ENCODE results near the gene SIGLEC1.

SIGLEC1 gene

DNA sequence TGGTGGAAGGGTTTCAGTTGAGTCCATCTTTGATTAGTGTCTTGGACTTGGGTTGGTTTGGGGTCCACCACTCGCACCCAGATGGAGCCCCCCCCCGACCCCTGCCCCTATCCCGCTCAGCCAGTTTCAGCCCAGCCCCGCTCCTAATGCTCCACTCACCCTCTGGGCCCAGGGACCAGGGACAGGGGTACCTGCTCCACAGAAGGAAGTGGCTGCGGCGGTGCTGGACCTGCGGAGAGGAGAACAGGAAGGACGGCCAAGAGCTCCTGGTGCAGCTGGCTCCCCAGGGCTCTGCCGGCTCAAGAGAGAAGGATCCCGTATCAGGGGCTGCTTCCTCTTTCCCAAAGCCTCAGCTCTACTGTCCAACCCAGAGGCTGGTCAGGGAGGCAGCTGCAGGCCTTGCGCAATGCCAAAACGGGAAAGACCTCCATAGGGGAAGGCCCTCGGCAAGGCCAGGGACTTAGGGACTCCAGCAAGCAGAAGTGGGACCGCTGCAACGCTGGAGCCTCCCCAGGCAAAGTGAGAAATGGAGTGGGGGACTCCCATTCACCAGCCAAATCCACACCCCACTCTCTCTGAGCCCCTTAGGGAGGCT, at the start of gene SIGLEC1:
SIGLEC1 (minus strand) TSS at position 322 of the 595 bp plus-strand sequence. CDS start 5,472 bp downstream, outside the sequence.
- no peak for ATAC-seq
- TF ChIP-seq OSR1 (CRISPR knock-in tag; IDR thresholded peaks at IDR 0.05), result no peak

DNA sequence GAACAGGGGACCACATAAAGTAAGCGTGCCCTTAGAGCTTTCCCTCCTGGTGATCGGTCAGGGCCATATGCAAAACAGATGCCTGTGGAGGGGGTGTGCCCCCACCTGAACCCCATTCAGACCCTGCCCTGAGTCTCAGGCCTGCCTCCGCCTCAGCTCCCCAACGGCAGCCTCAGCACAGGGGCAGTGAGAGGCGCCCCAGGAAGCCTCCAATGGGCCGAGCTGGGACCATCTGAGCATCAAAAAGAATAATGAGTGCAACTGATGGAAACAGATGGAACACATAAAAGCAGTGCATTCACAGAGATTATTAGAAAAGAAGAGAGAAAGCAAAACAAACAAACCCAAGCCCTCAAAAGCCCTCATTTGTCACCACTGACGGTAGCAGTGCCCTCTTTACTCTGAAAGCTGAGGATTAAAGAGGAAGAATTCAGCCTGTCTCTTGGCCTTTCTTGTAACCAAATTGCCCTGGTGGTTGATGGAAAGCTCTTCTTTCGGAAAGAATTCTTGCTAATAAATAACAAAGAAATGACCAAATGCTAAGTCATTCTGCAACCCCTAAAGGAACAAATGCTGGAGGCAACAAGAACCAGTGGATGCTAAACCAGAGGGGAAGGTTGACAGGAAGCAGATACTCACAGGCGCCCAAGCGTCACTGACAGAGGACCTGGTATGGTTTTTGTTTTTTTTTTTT, 48.4 kb upstream of the SIGLEC1 start:
- no peak for ATAC-seq
- no peak for TF ChIP-seq RARB (CRISPR knock-in tag; IDR thresholded peaks at IDR 0.05)
- no peak for TF ChIP-seq ZFP3 (CRISPR knock-in tag; IDR thresholded peaks at IDR 0.05)
- no peak for TF ChIP-seq ZC3H10 (CRISPR knock-in tag; IDR thresholded peaks at IDR 0.05)
- no peak for TF ChIP-seq CREB5 (CRISPR knock-in tag; IDR thresholded peaks at IDR 0.05; ENCODE audit: low read depth)
- no peak for TF ChIP-seq ISL1 (CRISPR knock-in tag; IDR thresholded peaks at IDR 0.05)
- no peak for TF ChIP-seq POU6F1 (CRISPR knock-in tag; IDR thresholded peaks at IDR 0.05; ENCODE audit: borderline replicate concordance, low read depth)
- no peak for TF ChIP-seq CSDC2 (CRISPR knock-in tag; IDR thresholded peaks at IDR 0.05)
- no peak for TF ChIP-seq GLIS3 (CRISPR knock-in tag; IDR thresholded peaks at IDR 0.05)
- no peak for TF ChIP-seq TOX (CRISPR knock-in tag; IDR thresholded peaks at IDR 0.05; ENCODE audit: borderline replicate concordance)
- no peak for TF ChIP-seq TCF4 (CRISPR knock-in tag; IDR thresholded peaks at IDR 0.05; ENCODE audit: borderline replicate concordance)
- no peak for TF ChIP-seq ESRRG (CRISPR knock-in tag; IDR thresholded peaks at IDR 0.05)
- no peak for TF ChIP-seq ZFP30 (CRISPR knock-in tag; IDR thresholded peaks at IDR 0.05)
- TF ChIP-seq ZNF8 (CRISPR knock-in tag; IDR thresholded peaks at IDR 0.05), result no peak
- TF ChIP-seq PATZ1 (CRISPR knock-in tag; IDR thresholded peaks at IDR 0.05; ENCODE audit: borderline replicate concordance), result no peak
- TF ChIP-seq ARNTL (CRISPR knock-in tag; IDR thresholded peaks at IDR 0.05; ENCODE audit: borderline replicate concordance, low read depth), result no peak
- TF ChIP-seq, protein P1, sequence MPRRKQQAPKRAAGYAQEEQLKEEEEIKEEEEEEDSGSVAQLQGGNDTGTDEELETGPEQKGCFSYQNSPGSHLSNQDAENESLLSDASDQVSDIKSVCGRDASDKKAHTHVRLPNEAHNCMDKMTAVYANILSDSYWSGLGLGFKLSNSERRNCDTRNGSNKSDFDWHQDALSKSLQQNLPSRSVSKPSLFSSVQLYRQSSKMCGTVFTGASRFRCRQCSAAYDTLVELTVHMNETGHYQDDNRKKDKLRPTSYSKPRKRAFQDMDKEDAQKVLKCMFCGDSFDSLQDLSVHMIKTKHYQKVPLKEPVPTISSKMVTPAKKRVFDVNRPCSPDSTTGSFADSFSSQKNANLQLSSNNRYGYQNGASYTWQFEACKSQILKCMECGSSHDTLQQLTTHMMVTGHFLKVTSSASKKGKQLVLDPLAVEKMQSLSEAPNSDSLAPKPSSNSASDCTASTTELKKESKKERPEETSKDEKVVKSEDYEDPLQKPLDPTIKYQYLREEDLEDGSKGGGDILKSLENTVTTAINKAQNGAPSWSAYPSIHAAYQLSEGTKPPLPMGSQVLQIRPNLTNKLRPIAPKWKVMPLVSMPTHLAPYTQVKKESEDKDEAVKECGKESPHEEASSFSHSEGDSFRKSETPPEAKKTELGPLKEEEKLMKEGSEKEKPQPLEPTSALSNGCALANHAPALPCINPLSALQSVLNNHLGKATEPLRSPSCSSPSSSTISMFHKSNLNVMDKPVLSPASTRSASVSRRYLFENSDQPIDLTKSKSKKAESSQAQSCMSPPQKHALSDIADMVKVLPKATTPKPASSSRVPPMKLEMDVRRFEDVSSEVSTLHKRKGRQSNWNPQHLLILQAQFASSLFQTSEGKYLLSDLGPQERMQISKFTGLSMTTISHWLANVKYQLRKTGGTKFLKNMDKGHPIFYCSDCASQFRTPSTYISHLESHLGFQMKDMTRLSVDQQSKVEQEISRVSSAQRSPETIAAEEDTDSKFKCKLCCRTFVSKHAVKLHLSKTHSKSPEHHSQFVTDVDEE (CRISPR knock-in tag; IDR thresholded peaks at IDR 0.05), result no peak
- TF ChIP-seq PPARA (CRISPR knock-in tag; IDR thresholded peaks at IDR 0.05; ENCODE audit: borderline replicate concordance), result no peak
- no peak for TF ChIP-seq CSRNP3 (CRISPR knock-in tag; IDR thresholded peaks at IDR 0.05)
- TF ChIP-seq ZNF565 (CRISPR knock-in tag; conservative IDR thresholded peaks at IDR 0.05; ENCODE audit: low read depth), result no peak
- TF ChIP-seq ZNF70 (CRISPR knock-in tag; IDR thresholded peaks at IDR 0.05), result no peak

GRCh38 chr20:3759884-3760283, 47.5 kb upstream of the SIGLEC1 start:
- ATAC-seq, result no peak
- no peak for TF ChIP-seq PATZ1 (CRISPR knock-in tag; IDR thresholded peaks at IDR 0.05; ENCODE audit: borderline replicate concordance)
- TF ChIP-seq TCF4 (CRISPR knock-in tag; IDR thresholded peaks at IDR 0.05; ENCODE audit: borderline replicate concordance), result no peak
- TF ChIP-seq SNAI2 (CRISPR knock-in tag; IDR thresholded peaks at IDR 0.05), result no peak
- no peak for TF ChIP-seq RARB (CRISPR knock-in tag; IDR thresholded peaks at IDR 0.05)
- no peak for TF ChIP-seq ZNF70 (CRISPR knock-in tag; IDR thresholded peaks at IDR 0.05)
- no peak for TF ChIP-seq ZNF8 (CRISPR knock-in tag; IDR thresholded peaks at IDR 0.05)
- TF ChIP-seq GLIS3 (CRISPR knock-in tag; IDR thresholded peaks at IDR 0.05), result no peak
- TF ChIP-seq ZFP30 (CRISPR knock-in tag; IDR thresholded peaks at IDR 0.05), result no peak
- TF ChIP-seq ZNF565 (CRISPR knock-in tag; conservative IDR thresholded peaks at IDR 0.05; ENCODE audit: low read depth), result no peak
- no peak for TF ChIP-seq OSR1 (CRISPR knock-in tag; IDR thresholded peaks at IDR 0.05)
- no peak for TF ChIP-seq ARNTL (CRISPR knock-in tag; IDR thresholded peaks at IDR 0.05; ENCODE audit: borderline replicate concordance, low read depth)
- no peak for TF ChIP-seq ISL1 (CRISPR knock-in tag; IDR thresholded peaks at IDR 0.05)
- no peak for TF ChIP-seq TOX (CRISPR knock-in tag; IDR thresholded peaks at IDR 0.05; ENCODE audit: borderline replicate concordance)
- TF ChIP-seq ZC3H10 (CRISPR knock-in tag; IDR thresholded peaks at IDR 0.05), result no peak
- no peak for TF ChIP-seq CSDC2 (CRISPR knock-in tag; IDR thresholded peaks at IDR 0.05)
- TF ChIP-seq CREB5 (CRISPR knock-in tag; IDR thresholded peaks at IDR 0.05; ENCODE audit: low read depth), result no peak

All from SK-N-SH treated with all-trans-retinoic acid at 6 μM for 48 hours (cell line).